ENCODE results near the gene FANCL.
A peak's percentile ranks its signal among the peaks of the same experiment; 100 is the strongest.
"Not testable (repeated sequence)": the region's sequence is repeated elsewhere in the genome, so short reads cannot be mapped to it uniquely, and the experiment has no call there.

Gene FANCL

GRCh38 chr2:58241546-58241864, 380 bp upstream of the FANCL start:
- TF ChIP-seq SPI1 (IDR thresholded peaks at IDR 0.05; ENCODE audit: low read depth, low read length), result no peak
- TF ChIP-seq TAF1 (IDR thresholded peaks at IDR 0.05; ENCODE audit: low read depth, low read length), result no peak
- TF ChIP-seq PAX5 (IDR thresholded peaks at IDR 0.05; ENCODE audit: insufficient read depth, low read length, severe bottlenecking), result no peak
- TF ChIP-seq POU2F2 (IDR thresholded peaks at IDR 0.05; ENCODE audit: low read depth, low read length), result no peak
- TF ChIP-seq POLR2A (IDR thresholded peaks at IDR 0.05; ENCODE audit: low read depth, low read length), result no peak
- TF ChIP-seq POLR2AphosphoS5 (IDR thresholded peaks at IDR 0.05; ENCODE audit: low read depth, low read length), result no peak
- DNase-seq (ENCODE audit: insufficient read length, low spot score) (no peak), FAIRE-seq (no peak)

- FAIRE-seq, result peak; percentile 48
- TF ChIP-seq POLR2AphosphoS5 (IDR thresholded peaks at IDR 0.05; ENCODE audit: low read depth, low read length) (no peak), POLR2A (IDR thresholded peaks at IDR 0.05; ENCODE audit: low read depth, low read length) (no peak), TAF1 (IDR thresholded peaks at IDR 0.05; ENCODE audit: low read depth, low read length) (no peak), SPI1 (IDR thresholded peaks at IDR 0.05; ENCODE audit: low read depth, low read length) (no peak), PAX5 (IDR thresholded peaks at IDR 0.05; ENCODE audit: insufficient read depth, low read length, severe bottlenecking) (no peak), POU2F2 (IDR thresholded peaks at IDR 0.05; ENCODE audit: low read depth, low read length) (no peak)
- no peak for DNase-seq (ENCODE audit: insufficient read length, low spot score)
Measured at GRCh38 chr2:58239243-58239925, 1.7 kb downstream of the FANCL start.

- DNase-seq (ENCODE audit: insufficient read length, low spot score) (no peak), FAIRE-seq (peak; percentile 48)
- no peak for TF ChIP-seq POU2F2 (IDR thresholded peaks at IDR 0.05; ENCODE audit: low read depth, low read length)
Measured at GRCh38 chr2:58237741-58238140, 3.4 kb downstream of the FANCL start.

GRCh38 chr2:58235984-58236383, 5.1 kb downstream of the FANCL start:
- DNase-seq (ENCODE audit: insufficient read length, low spot score), result no peak
- no peak for FAIRE-seq
- TF ChIP-seq PAX5 (IDR thresholded peaks at IDR 0.05; ENCODE audit: insufficient read depth, low read length, severe bottlenecking) (no peak), POU2F2 (IDR thresholded peaks at IDR 0.05; ENCODE audit: low read depth, low read length) (no peak), POLR2A (IDR thresholded peaks at IDR 0.05; ENCODE audit: low read depth, low read length) (no peak), TAF1 (IDR thresholded peaks at IDR 0.05; ENCODE audit: low read depth, low read length) (no peak), SPI1 (IDR thresholded peaks at IDR 0.05; ENCODE audit: low read depth, low read length) (no peak), POLR2AphosphoS5 (IDR thresholded peaks at IDR 0.05; ENCODE audit: low read depth, low read length) (no peak)

- DNase-seq (ENCODE audit: insufficient read length, low spot score) (no peak), FAIRE-seq (no peak)
- no peak for TF ChIP-seq POU2F2 (IDR thresholded peaks at IDR 0.05; ENCODE audit: low read depth, low read length)
Measured at GRCh38 chr2:58235170-58235569, 6.0 kb downstream of the FANCL start.

- TF ChIP-seq POU2F2 (IDR thresholded peaks at IDR 0.05; ENCODE audit: low read depth, low read length) (no peak), SPI1 (IDR thresholded peaks at IDR 0.05; ENCODE audit: low read depth, low read length) (no peak), TAF1 (IDR thresholded peaks at IDR 0.05; ENCODE audit: low read depth, low read length) (no peak), PAX5 (IDR thresholded peaks at IDR 0.05; ENCODE audit: insufficient read depth, low read length, severe bottlenecking) (no peak)
- DNase-seq (ENCODE audit: insufficient read length, low spot score) (no peak), FAIRE-seq (no peak)
Measured at GRCh38 chr2:58228299-58228698, 12.8 kb downstream of the FANCL start.

GRCh38 chr2:58227171-58227917, 13.8 kb downstream of the FANCL start:
- no peak for FAIRE-seq
- TF ChIP-seq TAF1 (IDR thresholded peaks at IDR 0.05; ENCODE audit: low read depth, low read length) (no peak), SPI1 (IDR thresholded peaks at IDR 0.05; ENCODE audit: low read depth, low read length) (no peak), PAX5 (IDR thresholded peaks at IDR 0.05; ENCODE audit: insufficient read depth, low read length, severe bottlenecking) (no peak)
- no peak for DNase-seq (ENCODE audit: insufficient read length, low spot score)

GRCh38 chr2:58221909-58222308, 19.2 kb downstream of the FANCL start:
- TF ChIP-seq POU2F2 (IDR thresholded peaks at IDR 0.05; ENCODE audit: low read depth, low read length) (no peak), POLR2A (IDR thresholded peaks at IDR 0.05; ENCODE audit: low read depth, low read length) (no peak)
- no peak for DNase-seq (ENCODE audit: insufficient read length, low spot score)
- FAIRE-seq, result no peak

- no peak for FAIRE-seq
- no peak for TF ChIP-seq PAX5 (IDR thresholded peaks at IDR 0.05; ENCODE audit: insufficient read depth, low read length, severe bottlenecking)
- TF ChIP-seq TAF1 (IDR thresholded peaks at IDR 0.05; ENCODE audit: low read depth, low read length), result no peak
- TF ChIP-seq SPI1 (IDR thresholded peaks at IDR 0.05; ENCODE audit: low read depth, low read length), result no peak
- TF ChIP-seq POLR2A (IDR thresholded peaks at IDR 0.05; ENCODE audit: low read depth, low read length), result no peak
- no peak for TF ChIP-seq POU2F2 (IDR thresholded peaks at IDR 0.05; ENCODE audit: low read depth, low read length)
- no peak for TF ChIP-seq POLR2AphosphoS5 (IDR thresholded peaks at IDR 0.05; ENCODE audit: low read depth, low read length)
- DNase-seq (ENCODE audit: insufficient read length, low spot score), result no peak
Measured at GRCh38 chr2:58215429-58215828, 25.7 kb downstream of the FANCL start.

- FAIRE-seq; DNase-seq (ENCODE audit: insufficient read length, low spot score): not testable (repeated sequence)
Measured at GRCh38 chr2:58210951-58211568, 30.1 kb downstream of the FANCL start.

GRCh38 chr2:58207189-58207588, 33.9 kb downstream of the FANCL start:
- DNase-seq (ENCODE audit: insufficient read length, low spot score) (no peak), FAIRE-seq (peak; percentile 38)
- TF ChIP-seq POU2F2 (IDR thresholded peaks at IDR 0.05; ENCODE audit: low read depth, low read length) (no peak), PAX5 (IDR thresholded peaks at IDR 0.05; ENCODE audit: insufficient read depth, low read length, severe bottlenecking) (no peak), POLR2AphosphoS5 (IDR thresholded peaks at IDR 0.05; ENCODE audit: low read depth, low read length) (no peak), TAF1 (IDR thresholded peaks at IDR 0.05; ENCODE audit: low read depth, low read length) (no peak), SPI1 (IDR thresholded peaks at IDR 0.05; ENCODE audit: low read depth, low read length) (no peak), POLR2A (IDR thresholded peaks at IDR 0.05; ENCODE audit: low read depth, low read length) (no peak)

Data from GM12891 (cell line).